ENCODE data around the gene CMKLR1.
A peak's percentile ranks its signal among the peaks of the same experiment; 100 is the strongest.

The CMKLR1 gene

GRCh38 chr12:108340037-108340436, 926 bp upstream of the CMKLR1 start:
- Histone ChIP-seq H3K36me3 (no peaks in the 10 kb centered on the region), H3K27me3 (peaks cover 64% of the 10 kb centered on the region), H3K9me3 (no peaks in the 10 kb centered on the region), H3K4me2 (no peak overlapping the region), H3K4me1 (peaks cover 11% of the 10 kb centered on the region; the same call in 1 of the 2 replicates), H3K9ac (no peak overlapping the region), H4K20me1 (peaks cover 40% of the 10 kb centered on the region; the same call in 1 of the 2 replicates), H3K27ac (no peak overlapping the region), H3K4me3 (no peak overlapping the region)
- TF ChIP-seq Cebpa-rat (IDR thresholded peaks at IDR 0.05): no peak

GRCh38 chr12:108337235-108338223, 1.6 kb downstream of the CMKLR1 start:
- Histone ChIP-seq H3K36me3 (no peaks in the 10 kb centered on the region), H3K9ac (no peak overlapping the region), H3K4me3 (no peak overlapping the region), H3K9me3 (no peaks in the 10 kb centered on the region), H4K20me1 (peaks cover 33% of the 10 kb centered on the region; the same call in 1 of the 2 replicates), H3K4me2 (no peak overlapping the region), H3K4me1 (peaks cover 11% of the 10 kb centered on the region; the same call in 1 of the 2 replicates), H3K27ac (no peak overlapping the region), H3K27me3 (peaks cover 49% of the 10 kb centered on the region)
- TF ChIP-seq Cebpa-rat (IDR thresholded peaks at IDR 0.05): no peak

GRCh38 chr12:108335349-108336119, 3.6 kb downstream of the CMKLR1 start:
- Histone ChIP-seq H3K4me3 (no peak overlapping the region), H3K36me3 (no peaks in the 10 kb centered on the region), H3K27me3 (peaks cover 44% of the 10 kb centered on the region), H3K27ac (no peak overlapping the region), H3K9me3 (no peaks in the 10 kb centered on the region), H3K4me1 (peaks cover 5% of the 10 kb centered on the region; the same call in 1 of the 2 replicates), H3K4me2 (no peak overlapping the region), H4K20me1 (peaks cover 33% of the 10 kb centered on the region; the same call in 1 of the 2 replicates), H3K9ac (no peak overlapping the region)
- TF ChIP-seq Cebpa-rat (IDR thresholded peaks at IDR 0.05): no peak

GRCh38 chr12:108333898-108334699, 5.0 kb downstream of the CMKLR1 start:
- H3K4me2 ChIP-seq: no peak overlapping the region
- H3K27ac ChIP-seq: no peak overlapping the region
- TF ChIP-seq Cebpa-rat (IDR thresholded peaks at IDR 0.05): no peak
- peaks cover 37% of the 10 kb centered on the region; the same call in 1 of the 2 replicates for H4K20me1 ChIP-seq
- H3K36me3 ChIP-seq: no peaks in the 10 kb centered on the region
- no peak overlapping the region for H3K4me3 ChIP-seq
- H3K9me3 ChIP-seq: no peaks in the 10 kb centered on the region
- peaks cover 44% of the 10 kb centered on the region for H3K27me3 ChIP-seq
- no peak overlapping the region for H3K9ac ChIP-seq
- H3K4me1 ChIP-seq: peaks cover under 1% of the 10 kb centered on the region; the same call in 1 of the 2 replicates

- TF ChIP-seq Cebpa-rat (IDR thresholded peaks at IDR 0.05): no peak
- Histone ChIP-seq H3K27ac (no peak overlapping the region), H3K4me2 (no peak overlapping the region)
These were observed 6.2 kb downstream of the CMKLR1 start for GRCh38 chr12:108332791-108333382.

GRCh38 chr12:108328420-108328819, 10.7 kb downstream of the CMKLR1 start:
- Histone ChIP-seq H3K4me1 (peaks cover 27% of the 10 kb centered on the region), H3K4me2 (peak overlapping the region; percentile 31), H3K4me3 (no peak overlapping the region), H3K36me3 (no peaks in the 10 kb centered on the region), H3K27me3 (peaks cover 78% of the 10 kb centered on the region), H3K9me3 (no peaks in the 10 kb centered on the region), H4K20me1 (peaks cover 74% of the 10 kb centered on the region; the same call in 1 of the 2 replicates), H3K9ac (no peak overlapping the region), H3K27ac (no peak overlapping the region)
- TF ChIP-seq Cebpa-rat (IDR thresholded peaks at IDR 0.05): no peak

More at GRCh38 chr12:108332791-108333382, 6.2 kb downstream of the CMKLR1 start:
- H3K4me3 ChIP-seq: no peak overlapping the region
- no peak overlapping the region for H3K9ac ChIP-seq
- H4K20me1 ChIP-seq: peaks cover 40% of the 10 kb centered on the region; the same call in 1 of the 2 replicates
- H3K4me1 ChIP-seq: peaks cover 6% of the 10 kb centered on the region; the same call in 1 of the 2 replicates
- peaks cover 44% of the 10 kb centered on the region for H3K27me3 ChIP-seq
- H3K9me3 ChIP-seq: no peaks in the 10 kb centered on the region
- no peaks in the 10 kb centered on the region for H3K36me3 ChIP-seq

- Histone ChIP-seq H3K9me3 (no peaks in the 10 kb centered on the region), H3K36me3 (no peaks in the 10 kb centered on the region), H3K4me3 (no peak overlapping the region), H3K27ac (no peak overlapping the region), H3K27me3 (peaks cover 84% of the 10 kb centered on the region), H3K4me2 (peak overlapping the region; percentile 31), H3K4me1 (peaks cover 27% of the 10 kb centered on the region), H4K20me1 (peaks cover 80% of the 10 kb centered on the region; the same call in 1 of the 2 replicates), H3K9ac (no peak overlapping the region)
- no peak for TF ChIP-seq Cebpa-rat (IDR thresholded peaks at IDR 0.05)
These were observed 11.3 kb downstream of the CMKLR1 start for GRCh38 chr12:108327621-108328344.

- H3K4me2 ChIP-seq: no peak overlapping the region
- TF ChIP-seq Cebpa-rat (IDR thresholded peaks at IDR 0.05): no peak
- peaks cover 94% of the 10 kb centered on the region; the same call in 1 of the 2 replicates for H4K20me1 ChIP-seq
- H3K4me1 ChIP-seq: peaks cover 27% of the 10 kb centered on the region
- peaks cover 96% of the 10 kb centered on the region for H3K27me3 ChIP-seq
- H3K36me3 ChIP-seq: no peaks in the 10 kb centered on the region
- H3K9me3 ChIP-seq: no peaks in the 10 kb centered on the region
- H3K9ac ChIP-seq: no peak overlapping the region
- H3K27ac ChIP-seq: no peak overlapping the region
- H3K4me3 ChIP-seq: no peak overlapping the region
These were observed 12.8 kb downstream of the CMKLR1 start for GRCh38 chr12:108326254-108326750.
